Nephron (organoid): ENCODE data around the gene CNOT6.

ENCODE experiments used
- H3K27ac Mint-ChIP-seq, 3 experiments: 2 replicates each; pipeline ENCODE4 v1.8.0; 2020; ENCODE audit warnings: mixed read lengths in 3 of 3, mild to moderate bottlenecking in 2 of 3, moderate library complexity in 1 of 3
- H3K27me3 Mint-ChIP-seq: 2 replicates; pipeline ENCODE4 v1.8.0; 2021; ENCODE audit warnings: low read depth, mild to moderate bottlenecking, moderate library complexity, mixed read lengths
- H3K36me3 Mint-ChIP-seq: 2 replicates; pipeline ENCODE4 v1.8.0; 2020; ENCODE audit warnings: low read depth, mixed read lengths
- H3K4me1 Mint-ChIP-seq: 2 replicates; pipeline ENCODE4 v1.8.0; 2020; ENCODE audit warnings: mixed read lengths
- H3K4me3 Mint-ChIP-seq, 3 experiments: 2 replicates each; pipeline ENCODE4 v1.8.0; 2020; ENCODE audit warnings: mild to moderate bottlenecking in 3 of 3, mixed read lengths in 3 of 3, moderate library complexity in 2 of 3
- H3K9me3 Mint-ChIP-seq: 2 replicates; pipeline ENCODE4 v1.8.0; 2020; ENCODE audit warnings: mixed read lengths
- TF ChIP-seq, protein P1 (sequence below), 3 experiments: fragments of 200-600 bp; sonication (generic); IDR thresholded peaks; one replicate each; pipeline ENCODE4 v1.5.0; 2021; ENCODE audit warnings: antibody characterized with exemption in 3 of 3; ENCODE audit not compliant: unreplicated experiment in 3 of 3

The CNOT6 gene

DNA sequence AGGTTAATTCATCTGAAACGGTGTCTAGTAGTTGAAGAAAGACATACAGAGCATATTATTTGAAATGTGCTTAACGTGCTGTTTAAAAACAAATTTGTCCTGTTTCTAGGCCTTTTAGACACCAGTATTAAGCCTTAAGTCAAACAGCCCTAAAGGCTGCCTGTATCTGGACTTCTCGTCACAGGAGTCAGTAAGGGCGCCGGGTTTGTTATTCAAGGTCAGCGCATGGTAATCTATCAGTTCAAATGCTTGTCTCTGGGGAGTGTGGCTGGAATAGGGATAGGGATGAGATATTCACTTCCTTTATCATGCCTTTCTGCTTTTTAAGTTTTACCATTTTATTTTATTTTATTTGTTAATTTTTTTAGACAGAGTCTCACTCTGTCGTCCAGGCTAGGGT lies 9.4 kb upstream of the CNOT6 start:
- Mint-ChIP-seq H3K27ac (no peak overlapping the region), H3K36me3 (no peaks in the 10 kb centered on the region), H3K9me3 (no peaks in the 10 kb centered on the region), H3K4me3 (no peak overlapping the region), H3K4me1 (no peaks in the 10 kb centered on the region), H3K27me3 (peaks cover 5% of the 10 kb centered on the region)
- TF ChIP-seq, protein P1, sequence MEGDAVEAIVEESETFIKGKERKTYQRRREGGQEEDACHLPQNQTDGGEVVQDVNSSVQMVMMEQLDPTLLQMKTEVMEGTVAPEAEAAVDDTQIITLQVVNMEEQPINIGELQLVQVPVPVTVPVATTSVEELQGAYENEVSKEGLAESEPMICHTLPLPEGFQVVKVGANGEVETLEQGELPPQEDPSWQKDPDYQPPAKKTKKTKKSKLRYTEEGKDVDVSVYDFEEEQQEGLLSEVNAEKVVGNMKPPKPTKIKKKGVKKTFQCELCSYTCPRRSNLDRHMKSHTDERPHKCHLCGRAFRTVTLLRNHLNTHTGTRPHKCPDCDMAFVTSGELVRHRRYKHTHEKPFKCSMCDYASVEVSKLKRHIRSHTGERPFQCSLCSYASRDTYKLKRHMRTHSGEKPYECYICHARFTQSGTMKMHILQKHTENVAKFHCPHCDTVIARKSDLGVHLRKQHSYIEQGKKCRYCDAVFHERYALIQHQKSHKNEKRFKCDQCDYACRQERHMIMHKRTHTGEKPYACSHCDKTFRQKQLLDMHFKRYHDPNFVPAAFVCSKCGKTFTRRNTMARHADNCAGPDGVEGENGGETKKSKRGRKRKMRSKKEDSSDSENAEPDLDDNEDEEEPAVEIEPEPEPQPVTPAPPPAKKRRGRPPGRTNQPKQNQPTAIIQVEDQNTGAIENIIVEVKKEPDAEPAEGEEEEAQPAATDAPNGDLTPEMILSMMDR (IDR thresholded peaks at IDR 0.05; ENCODE audit: unreplicated experiment in 3 of 3) = no peak

DNA sequence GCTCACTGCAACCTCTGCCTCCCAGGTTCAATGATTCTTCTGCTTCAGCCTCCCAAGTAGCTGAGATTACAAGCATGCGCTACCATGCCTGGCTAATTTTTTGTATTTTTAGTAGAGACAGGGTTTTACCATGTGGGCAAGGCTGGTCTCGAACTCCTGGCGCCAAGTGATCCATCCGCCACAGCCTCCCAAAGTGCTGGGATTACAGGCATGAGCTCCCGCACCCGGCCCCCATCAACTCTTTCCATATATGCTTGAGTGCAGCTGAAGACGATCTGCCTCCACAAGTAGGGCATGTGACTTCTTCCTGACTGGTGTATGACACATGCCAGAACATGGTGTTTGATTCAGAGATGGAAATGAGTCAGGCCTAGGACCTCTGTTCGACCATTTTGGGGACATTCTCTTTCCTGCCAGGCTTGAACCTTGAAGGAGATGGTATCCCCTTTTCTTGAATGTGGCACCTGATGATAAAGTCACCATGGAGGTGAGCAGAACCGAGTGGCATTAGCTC lies 7.5 kb upstream of the CNOT6 start:
- Mint-ChIP-seq H3K27ac (no peak overlapping the region), H3K4me1 (no peaks in the 10 kb centered on the region), H3K27me3 (no peaks in the 10 kb centered on the region), H3K9me3 (no peaks in the 10 kb centered on the region), H3K36me3 (no peaks in the 10 kb centered on the region), H3K4me3 (no peak overlapping the region)
- TF ChIP-seq, protein P1 (IDR thresholded peaks at IDR 0.05; ENCODE audit: unreplicated experiment in 3 of 3) = no peak

DNA sequence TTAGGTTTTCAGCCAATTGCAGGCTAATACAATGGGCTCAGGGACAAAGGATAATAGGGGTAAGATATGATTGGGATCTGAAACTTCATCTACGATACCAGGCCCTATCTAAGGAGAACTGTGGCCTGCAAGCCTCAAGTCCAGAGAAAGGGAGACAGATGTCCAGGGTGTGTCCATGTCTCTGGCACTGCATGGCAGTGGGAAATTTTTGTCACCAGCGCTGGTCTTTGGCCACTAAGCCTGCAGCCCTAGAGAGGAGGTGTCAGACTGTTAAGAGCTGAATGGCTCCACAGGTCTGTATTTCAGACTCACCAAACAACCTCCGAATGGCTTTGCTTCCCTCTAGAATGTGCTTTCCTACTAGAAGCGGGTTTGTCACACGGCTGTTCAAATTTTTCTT lies 6.6 kb upstream of the CNOT6 start:
- no peak overlapping the region for H3K4me3 Mint-ChIP-seq
- no peaks in the 10 kb centered on the region for H3K4me1 Mint-ChIP-seq
- H3K9me3 Mint-ChIP-seq = no peaks in the 10 kb centered on the region
- TF ChIP-seq, protein P1 (IDR thresholded peaks at IDR 0.05; ENCODE audit: unreplicated experiment in 3 of 3) = no peak
- no peaks in the 10 kb centered on the region for H3K27me3 Mint-ChIP-seq
- no peak overlapping the region for H3K27ac Mint-ChIP-seq
- H3K36me3 Mint-ChIP-seq = no peaks in the 10 kb centered on the region

DNA sequence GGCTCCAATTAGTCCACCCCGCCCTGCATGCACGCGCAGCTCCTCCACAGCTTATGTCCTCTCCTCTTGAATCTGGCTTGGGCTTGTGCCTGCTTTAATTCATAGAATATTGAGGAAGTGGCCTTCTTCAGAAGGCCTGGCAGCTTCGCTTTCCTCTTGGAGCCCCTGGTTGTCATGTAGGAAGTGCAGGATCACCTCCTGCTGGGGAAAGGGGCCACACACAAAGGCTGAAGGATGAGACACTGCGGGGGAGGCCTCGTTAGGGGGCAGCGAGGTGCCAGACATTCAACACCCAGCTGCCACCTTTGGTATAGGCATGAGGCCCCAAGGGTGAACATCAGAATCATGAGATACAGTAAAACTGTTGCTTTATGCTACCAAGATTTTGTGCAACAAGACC lies 2.7 kb upstream of the CNOT6 start:
- TF ChIP-seq, protein P1 (IDR thresholded peaks at IDR 0.05; ENCODE audit: unreplicated experiment in 3 of 3) = no peak
- peaks cover 9% of the 10 kb centered on the region for H3K36me3 Mint-ChIP-seq
- H3K27me3 Mint-ChIP-seq = no peaks in the 10 kb centered on the region
- peak overlapping the region; percentile 38 to 64 (median 39) for H3K4me3 Mint-ChIP-seq
- peaks cover 21% of the 10 kb centered on the region for H3K4me1 Mint-ChIP-seq
- no peak overlapping the region for H3K27ac Mint-ChIP-seq
- H3K9me3 Mint-ChIP-seq = peaks cover 2% of the 10 kb centered on the region

DNA sequence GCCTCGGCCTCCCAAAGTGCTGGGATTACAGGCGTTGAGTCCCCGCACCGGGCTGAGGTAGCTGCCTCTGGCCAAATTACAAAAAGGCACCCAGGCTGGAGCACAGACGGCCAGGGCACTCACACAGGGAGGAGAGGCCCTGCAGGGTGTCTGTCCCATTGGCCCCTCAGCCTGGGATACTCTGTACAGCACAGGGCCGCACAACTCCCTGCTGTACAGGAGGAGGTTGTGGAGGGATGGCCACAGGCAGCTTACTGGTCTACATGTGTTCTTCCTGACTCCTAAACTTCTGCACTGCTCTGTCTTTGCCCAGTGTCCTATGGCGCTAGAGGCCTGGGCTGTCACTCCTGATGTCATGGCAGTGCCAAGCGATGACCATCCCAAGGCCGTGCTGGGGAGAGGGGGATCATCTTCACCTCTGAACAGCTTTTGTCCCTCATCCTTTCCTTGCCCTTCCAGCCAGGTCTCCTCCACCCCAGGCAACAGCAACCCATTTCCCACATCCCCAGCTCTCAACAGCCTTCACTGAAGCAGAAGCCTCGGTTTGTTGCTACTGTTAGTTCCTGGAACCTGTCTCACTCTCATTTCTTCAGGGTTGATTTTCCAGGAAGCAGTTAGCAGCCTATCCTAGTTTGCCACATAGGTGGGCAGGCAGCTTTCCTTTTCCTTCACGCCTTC lies 1.8 kb upstream of the CNOT6 start:
- Mint-ChIP-seq H3K36me3 (peaks cover 9% of the 10 kb centered on the region), H3K4me1 (peaks cover 21% of the 10 kb centered on the region), H3K4me3 (peak overlapping the region; percentile 55 to 81 (median 71)), H3K9me3 (peaks cover 2% of the 10 kb centered on the region), H3K27me3 (no peaks in the 10 kb centered on the region), H3K27ac (peak overlapping the region in 2 of 3 experiments; percentile 35 to 60)
- TF ChIP-seq, protein P1 (IDR thresholded peaks at IDR 0.05; ENCODE audit: unreplicated experiment in 3 of 3) = no peak
